Endothelial cell of umbilical vein (primary cell): ENCODE data around the gene SIGLEC8. TPM values are rescaled to one million over a fixed set of nuclear protein-coding genes. Genes with fewer than 3 reads are reported as not detected.

ENCODE experiments used
- BruUV-seq: library from RNA; stranded (reverse); fragments of 400-500 nt; replicated peaks from 2 replicates; lab custom pipeline; 2021; lab: Mats Ljungman, UMichigan
- CTCF ChIA-PET: fragments of 300-600, 350-600 bp; sonication (Branson Sonifier 250); formaldehyde crosslinking; loops from one replicate; lab custom pipeline; 2021; ENCODE audit warnings: antibody characterized with exemption, inconsistent platforms; lab: Charles Lee
- POLR2A ChIA-PET: fragments of 300-600, 350-600 bp; sonication (Branson Sonifier 250); formaldehyde crosslinking; loops from one replicate; lab custom pipeline; 2021; ENCODE audit warnings: antibody characterized with exemption, inconsistent platforms; lab: Charles Lee
- DNase-seq: peaks from one replicate; pipeline ENCODE4 v3.0.0-alpha.2; 2011; ENCODE audit warnings: low read depth, low spot score
- FAIRE-seq: peaks from 2 replicates; lab custom pipeline; 2011; peaks lifted over from hg19 to GRCh38; lab: Jason Lieb, UNC
- H2AFZ ChIP-seq: 2 replicates; pipeline ENCODE4 v1.6.0; 2012; ENCODE audit warnings: low read depth, low read length, control low read depth, inconsistent platforms
- H3K27ac ChIP-seq: 2 replicates; pipeline ENCODE4 v1.5.1; 2011; ENCODE audit warnings: low read depth, mild to moderate bottlenecking, control low read depth, low read length, moderate library complexity; ENCODE audit not compliant: insufficient read depth
- H3K27me3 ChIP-seq, 2 experiments: 2 replicates each; pipeline versions ENCODE4 v1.6.0 to v1.6.1; 2011; ENCODE audit warnings: low read length in 2 of 2, mixed read lengths in 1 of 2; ENCODE audit not compliant: control insufficient read depth in 2 of 2, insufficient read depth in 2 of 2
- H3K36me3 ChIP-seq, 2 experiments: 2 replicates in 1 of 2; 3 replicates in 1 of 2; pipeline ENCODE4 v1.5.1; 2011; ENCODE audit warnings: low read length in 2 of 2, mild to moderate bottlenecking in 1 of 2, moderate library complexity in 1 of 2; ENCODE audit not compliant: control insufficient read depth in 2 of 2, insufficient read depth in 2 of 2; ENCODE audit errors: extremely low read depth in 1 of 2
- H3K4me1 ChIP-seq: 3 replicates; pipeline ENCODE4 v1.5.1; 2011; ENCODE audit warnings: mild to moderate bottlenecking, low read length; ENCODE audit not compliant: control insufficient read depth, insufficient read depth; ENCODE audit errors: extremely low read depth
- H3K4me2 ChIP-seq: 2 replicates; pipeline ENCODE4 v1.6.1; 2011; ENCODE audit warnings: low read length, control low read depth, mixed read lengths; ENCODE audit not compliant: insufficient read depth
- H3K4me3 ChIP-seq, 3 experiments: fragments of 200-600 bp in 1 of 3; sonication (generic), shearing (Covaris generic) in 1 of 3; replicated peaks in 1 of 3; 2 replicates each; pipeline ENCODE4 v1.5.1; 2011 to 2016; ENCODE audit warnings: control low read depth in 3 of 3, low read length in 3 of 3, mild to moderate bottlenecking in 2 of 3, inconsistent platforms in 1 of 3, low read depth in 1 of 3, moderate library complexity in 1 of 3; ENCODE audit not compliant: insufficient read depth in 1 of 3
- H3K79me2 ChIP-seq: 2 replicates; pipeline ENCODE4 v1.6.0; 2012; ENCODE audit warnings: low read length, inconsistent platforms; ENCODE audit not compliant: control insufficient read depth, insufficient read depth
- H3K9ac ChIP-seq: replicated peaks from 2 replicates; pipeline ENCODE3; 2011; ENCODE audit warnings: low read length, control low read depth; ENCODE audit not compliant: insufficient read depth; ENCODE audit errors: extremely low read depth
- H3K9me1 ChIP-seq: replicated peaks from 3 replicates; pipeline ENCODE4 v1.6.0; 2011; ENCODE audit warnings: mild to moderate bottlenecking, low read length; ENCODE audit not compliant: control insufficient read depth, insufficient read depth; ENCODE audit errors: extremely low read depth
- H3K9me3 ChIP-seq: replicated peaks from 2 replicates; pipeline ENCODE4 v1.5.1; 2012; ENCODE audit warnings: low read length, inconsistent platforms; ENCODE audit not compliant: control insufficient read depth, insufficient read depth
- H4K20me1 ChIP-seq: replicated peaks from 2 replicates; pipeline ENCODE3; 2011; ENCODE audit warnings: mild to moderate bottlenecking, low read length; ENCODE audit not compliant: control insufficient read depth, insufficient read depth; ENCODE audit errors: extremely low read depth
- CTCF ChIP-seq, 2 donors: IDR thresholded peaks; 1 replicate in 1 of 2; 2 replicates in 1 of 2; pipeline ENCODE4 v1.5.1; 2011; ENCODE audit warnings: low read length in 2 of 2, mild to moderate bottlenecking in 2 of 2, moderate library complexity in 2 of 2, control low read depth in 1 of 2, inconsistent platforms in 1 of 2, low read depth in 1 of 2; ENCODE audit not compliant: insufficient read depth in 1 of 2; ENCODE audit errors: extremely low read depth in 1 of 2
- EZH2 ChIP-seq: IDR thresholded peaks from 2 replicates; pipeline ENCODE4 v1.6.1; 2012; ENCODE audit warnings: borderline replicate concordance, low read depth, mild to moderate bottlenecking, moderate library complexity, low read length, inconsistent platforms; ENCODE audit not compliant: severe bottlenecking
- FOS ChIP-seq: IDR thresholded peaks from 2 replicates; pipeline ENCODE4 v1.6.1; 2011; ENCODE audit warnings: mild to moderate bottlenecking, low read length, moderate library complexity, borderline replicate concordance; ENCODE audit not compliant: insufficient read depth
- GATA2 ChIP-seq: IDR thresholded peaks from 2 replicates; pipeline ENCODE4 v1.7.0; 2011; ENCODE audit warnings: low read depth, mild to moderate bottlenecking, moderate library complexity, mixed read lengths, low read length; ENCODE audit not compliant: insufficient read length, insufficient read depth
- JUN ChIP-seq: IDR thresholded peaks from 2 replicates; pipeline ENCODE4 v1.6.1; 2011; ENCODE audit warnings: borderline replicate concordance, low read depth; ENCODE audit not compliant: insufficient read length, insufficient read depth
- MAX ChIP-seq: IDR thresholded peaks from 2 replicates; pipeline ENCODE4 v1.6.1; 2011; ENCODE audit not compliant: insufficient read depth, insufficient read length
- MYC ChIP-seq: IDR thresholded peaks from one replicate; pipeline ENCODE4 v1.6.1; 2011; ENCODE audit warnings: mild to moderate bottlenecking, low read depth, low read length
- POLR2A ChIP-seq: IDR thresholded peaks from 2 replicates; pipeline ENCODE4 v1.6.1; 2012; ENCODE audit warnings: low read depth, mild to moderate bottlenecking, control low read depth, low read length
- POLR2AphosphoS5 ChIP-seq: IDR thresholded peaks from 2 replicates; pipeline ENCODE4 v1.6.1; 2012; ENCODE audit warnings: low read depth, mild to moderate bottlenecking, control low read depth, low read length, moderate library complexity; ENCODE audit not compliant: insufficient read depth
- dilution Hi-C: fragments of 300-500 bp; cut with MboI; formaldehyde crosslinking; loops from one replicate; pipeline ENCODE4 v1.15.0; 2019; ENCODE audit warnings: low sequenced_read_pairs; ENCODE audit not compliant: extremely low pct_ligation_motif_present
- intact Hi-C: fragments of 100-400 bp; cut with micrococcal nuclease; formaldehyde crosslinking; loops from one replicate; pipeline ENCODE4 v1.10.0; 2022
- polyA plus RNA-seq, 4 experiments: library from polyadenylated mRNA; depleted of rRNA in 3 of 4; stranded (reverse) in 3 of 4; unstranded in 1 of 4; fragments of >200 nt; gene quantifications; 2 replicates each; pipeline versions ENCODE4 v1.2.1 to v1.2.3, GENCODE V29; 2011 to 2012; ENCODE audit warnings: missing spikeins in 1 of 4
- total RNA-seq: library from RNA; stranded (reverse); gene quantifications from 2 replicates; pipeline ENCODE4 v1.2.3, GENCODE V29; 2021

The SIGLEC8 gene
- total and polyA plus RNA-seq, 2 donors (not counting 3 experiments of a cell fraction or from before 2014, with no cell fraction given) = not detected

- Histone ChIP-seq H3K79me2 (no peaks in the 10 kb centered on the region), H3K36me3 (no peaks in the 10 kb centered on the region), H3K9me3 (no peaks in the 10 kb centered on the region), H3K27me3 (no peaks in the 10 kb centered on the region), H3K27ac (no peak overlapping the region), H3K4me2 (no peak overlapping the region), H3K9me1 (no peaks in the 10 kb centered on the region), H3K4me3 (no peak overlapping the region), H3K4me1 (peaks cover 4% of the 10 kb centered on the region), H2AFZ (no peak overlapping the region), H3K9ac (no peak overlapping the region), H4K20me1 (no peaks in the 10 kb centered on the region)
- intact Hi-C loops = loop anchor here (1.0 to 2.0 kb wide), 5 partner anchors 42 to 306 kb away; no protein-coding TSS in a partner anchor
- DNase-seq (peak; percentile 61), FAIRE-seq (peak; percentile 72)
- ChIA-PET POLR2A (no interaction called here), CTCF (interaction anchor here (0.6 to 10.3 kb wide), 21 partner anchors 9 to 307 kb away, joined by 3 to 414 read pairs (median 4); no protein-coding TSS in a partner anchor)
- dilution Hi-C loops = no loop called here
- TF ChIP-seq POLR2A (no peak), CTCF (IDR thresholded peaks at IDR 0.05; ENCODE audit: extremely low read depth in 1 of 2, insufficient read depth in 1 of 2, low read depth in 1 of 2, low read length in 2 of 2) (peak; percentile 73 to 83), JUN (no peak), POLR2AphosphoS5 (no peak), MYC (no peak), MAX (no peak), EZH2 (no peak), FOS (no peak), GATA2 (no peak)
- BruUV-seq = no TSS peak
These were observed 14.9 kb upstream of the SIGLEC8 start for GRCh38 chr19:51473009-51473707.
